ENCODE data around the gene PSMD2.

GRCh38 chr3:184352149-184352785 lies 53.2 kb downstream of the PSMD2 start:
- no peak for TF ChIP-seq POLR2AphosphoS5 (IDR thresholded peaks at IDR 0.05; ENCODE audit: insufficient read depth in 1 of 2, low read depth in 1 of 2)
- no peak for TF ChIP-seq POLR2A (IDR thresholded peaks at IDR 0.05)

All from vagina (tissue), 2 donors.